Erythroblast (primary cell): ENCODE results near the gene MAP1LC3B2.

ENCODE experiments used
- GATA1 ChIP-seq: IDR thresholded peaks from 2 replicates; pipeline ENCODE4 v1.6.1; 2011; ENCODE audit warnings: low read depth, mild to moderate bottlenecking, control low read depth, low read length, moderate library complexity
- POLR2A ChIP-seq: IDR thresholded peaks from 2 replicates; pipeline ENCODE4 v1.6.1; 2011; ENCODE audit warnings: mild to moderate bottlenecking, low read length

DNA sequence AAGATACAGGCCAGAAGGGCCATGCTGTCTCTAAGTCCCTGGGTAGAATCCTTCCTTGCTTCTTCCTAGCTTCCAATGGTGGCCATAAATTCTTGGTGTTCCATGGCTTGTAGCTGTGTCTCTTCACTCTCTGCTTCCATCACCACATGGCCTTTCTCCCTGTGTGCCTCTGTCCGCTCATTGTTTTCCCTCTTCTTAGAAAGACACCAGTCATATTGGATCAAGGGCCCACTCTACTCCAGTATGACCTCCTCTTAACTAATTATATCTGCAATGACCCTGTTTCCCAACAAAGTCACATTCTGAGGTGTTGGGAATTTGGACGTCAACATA, 7.6 kb upstream of the MAP1LC3B2 start:
- TF ChIP-seq POLR2A (no peak), GATA1 (no peak)
